T-helper 22 cell (primary cell): Measurements from ENCODE around the gene KRTAP25-1.

Experiments
- DNase-seq: peaks from one replicate; pipeline ENCODE4 v3.0.0-alpha.2; 2020; ENCODE audit warnings: low read depth

KRTAP25-1 gene

GRCh38 chr21:30248844-30249243 lies 40.5 kb downstream of the KRTAP25-1 start:
- DNase-seq: no peak

GRCh38 chr21:30245061-30245460 lies 44.3 kb downstream of the KRTAP25-1 start:
- DNase-seq: no peak

DNA sequence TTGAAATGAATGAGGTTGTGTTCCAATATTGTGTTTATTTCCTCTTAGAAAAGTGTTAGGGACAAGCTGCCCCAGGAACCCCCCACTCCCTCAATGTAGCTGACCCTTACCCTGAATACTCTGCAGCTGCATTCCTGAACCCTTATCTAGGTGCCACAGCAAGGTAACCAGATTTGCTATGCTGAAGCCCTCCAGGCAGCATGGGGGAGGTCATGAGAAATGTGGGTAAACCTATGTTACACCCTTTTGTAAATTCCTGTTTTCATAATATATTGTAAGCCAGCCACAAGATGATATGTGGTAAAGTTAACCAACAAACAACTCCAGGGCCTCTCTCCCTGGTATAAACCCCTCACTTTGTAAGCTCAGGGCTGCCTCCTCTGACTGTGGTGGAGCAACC lies 45.6 kb downstream of the KRTAP25-1 start:
- no peak for DNase-seq

DNA sequence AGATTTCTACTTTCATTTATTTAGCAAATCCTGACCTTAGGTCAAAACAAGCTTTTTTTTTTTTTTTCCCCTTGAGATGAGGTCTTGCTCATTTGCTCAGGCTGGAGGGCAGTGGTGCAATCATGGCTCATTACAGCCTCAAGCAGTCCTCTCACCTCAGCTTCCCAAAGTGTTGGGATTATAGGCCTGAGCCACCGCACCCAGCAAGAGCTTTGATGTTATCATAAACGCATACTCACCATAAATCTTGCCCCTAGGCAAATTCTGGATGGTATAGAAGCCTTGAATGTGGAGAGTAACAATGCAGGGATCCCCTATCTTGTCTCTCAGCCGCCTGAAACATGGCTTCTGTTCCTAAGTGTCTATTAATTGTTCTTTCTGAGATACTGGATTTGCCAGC lies 48.7 kb downstream of the KRTAP25-1 start:
- DNase-seq: no peak
